OCI-LY7 (cell line): Measurements from ENCODE around the gene IRGM. TPM values are rescaled to one million over a fixed set of nuclear protein-coding genes. Genes with fewer than 3 reads are reported as not detected.

ENCODE experiments used
- BruUV-seq: library from RNA; stranded (reverse); fragments of 400-500 nt; replicated peaks from 2 replicates; lab custom pipeline; 2021; lab: Mats Ljungman, UMichigan
- CTCF ChIA-PET: fragments of 300-600 bp; sonication (Branson Sonifier 250); formaldehyde crosslinking; loops from one replicate; lab custom pipeline; 2022; ENCODE audit warnings: antibody characterized with exemption; ENCODE audit not compliant: unreplicated experiment; lab: Charles Lee
- POLR2A ChIA-PET: fragments of 300-600 bp; sonication (Branson Sonifier 250); formaldehyde crosslinking; loops from one replicate; lab custom pipeline; 2022; ENCODE audit warnings: antibody characterized with exemption; lab: Charles Lee
- DNase-seq: peaks from one replicate; pipeline ENCODE4 v3.0.0-alpha.2; 2015; ENCODE audit warnings: low spot score
- H2AFZ ChIP-seq: fragments of 200-600 bp; sonication (generic), shearing (Covaris generic); 2 replicates; pipeline ENCODE4 v1.6.1; 2014; ENCODE audit warnings: mild to moderate bottlenecking, antibody characterized with exemption, low read length, moderate library complexity
- H3K27ac ChIP-seq: fragments of 200-600 bp; sonication (generic); 2 replicates; pipeline ENCODE4 v1.5.1; 2014; ENCODE audit warnings: mixed run types, low read depth, mild to moderate bottlenecking, moderate library complexity, low read length, inconsistent platforms; ENCODE audit not compliant: poor library complexity, severe bottlenecking
- H3K36me3 ChIP-seq: fragments of 200-600 bp; sonication (generic); 2 replicates; pipeline ENCODE4 v1.6.1; 2014; ENCODE audit warnings: mild to moderate bottlenecking, antibody characterized with exemption, low read length, moderate library complexity, mixed read lengths; ENCODE audit not compliant: insufficient read depth
- H3K4me1 ChIP-seq: fragments of 200-600 bp; sonication (generic); 2 replicates; pipeline ENCODE4 v1.5.1; 2014; ENCODE audit warnings: mild to moderate bottlenecking, low read length; ENCODE audit not compliant: insufficient read depth, poor library complexity, severe bottlenecking
- H3K4me2 ChIP-seq: fragments of 200-600 bp; sonication (generic); 2 replicates; pipeline ENCODE4 v1.6.1; 2014; ENCODE audit warnings: mild to moderate bottlenecking, low read length
- H3K4me3 ChIP-seq: fragments of 200-600 bp; sonication (generic); 2 replicates; pipeline ENCODE4 v1.5.1; 2014; ENCODE audit warnings: mild to moderate bottlenecking, low read depth, low read length; ENCODE audit not compliant: poor library complexity, severe bottlenecking
- H3K79me2 ChIP-seq: fragments of 200-600 bp; sonication (generic); 2 replicates; pipeline ENCODE4 v1.6.1; 2016; ENCODE audit warnings: low read depth, mild to moderate bottlenecking, low read length, moderate library complexity, mixed read lengths; ENCODE audit not compliant: insufficient read depth
- H3K9me2 ChIP-seq: fragments of 200-600 bp; sonication (generic); 2 replicates; pipeline ENCODE4 v1.6.1; 2016; ENCODE audit warnings: mild to moderate bottlenecking, low read length, mixed read lengths; ENCODE audit not compliant: insufficient read depth
- H3K9me3 ChIP-seq: fragments of 200-600 bp; sonication (generic); 2 replicates; pipeline ENCODE4 v1.6.1; 2014; ENCODE audit warnings: mild to moderate bottlenecking, mixed run types, low read length, mixed read lengths
- H4K20me1 ChIP-seq: fragments of 200-600 bp; sonication (generic); 2 replicates; pipeline ENCODE4 v1.6.1; 2014; ENCODE audit warnings: mild to moderate bottlenecking, antibody characterized with exemption, low read length, moderate library complexity, mixed read lengths; ENCODE audit not compliant: insufficient read depth
- CTCF ChIP-seq: fragments of 200-600 bp; sonication (generic); conservative IDR thresholded peaks from 2 replicates; pipeline ENCODE4 v1.5.1; 2014; ENCODE audit warnings: mild to moderate bottlenecking, antibody characterized with exemption, low read length, moderate library complexity, mixed read lengths
- EZH2phosphoT487 ChIP-seq: fragments of 200-600 bp; sonication (generic); IDR thresholded peaks from 2 replicates; pipeline ENCODE4 v1.6.1; 2018; ENCODE audit warnings: low read depth, borderline replicate concordance, mild to moderate bottlenecking, mixed run types, antibody characterized with exemption, low read length, moderate library complexity, mixed read lengths
- intact Hi-C: fragments of 100-400 bp; cut with micrococcal nuclease; formaldehyde crosslinking; loops from one replicate; pipeline ENCODE4 v1.10.0; 2022; ENCODE audit not compliant: unreplicated experiment
- total RNA-seq, 2 experiments: library from RNA; depleted of rRNA in 1 of 2; stranded (reverse); fragments of >200 nt in 1 of 2; shearing (Covaris generic) in 1 of 2; gene quantifications; 2 replicates each; pipeline ENCODE4 v1.2.3, GENCODE V29; 2014 to 2022

Gene IRGM
- total RNA-seq, 2 experiments from 2014 or later, result not detected

- CTCF ChIA-PET, result no interaction called here
- intact Hi-C loops, result no loop called here
- Histone ChIP-seq H3K4me1 (no peaks in the 10 kb centered on the region), H3K27ac (no peak overlapping the region), H2AFZ (no peak overlapping the region), H4K20me1 (no peaks in the 10 kb centered on the region), H3K36me3 (no peaks in the 10 kb centered on the region), H3K79me2 (no peaks in the 10 kb centered on the region), H3K4me3 (no peak overlapping the region), H3K9me3 (peaks cover 50% of the 10 kb centered on the region), H3K4me2 (no peak overlapping the region), H3K9me2 (no peaks in the 10 kb centered on the region)
- no TSS peak for BruUV-seq
- DNase-seq, result no peak
- TF ChIP-seq EZH2phosphoT487, result no peak
- no peak for TF ChIP-seq CTCF
- POLR2A ChIA-PET, result no interaction called here
These were observed 49.4 kb downstream of the IRGM start for GRCh38 chr5:150895431-150896428.

Other genes with a start within 250 kb of the IRGM start
- gene SYNPO, start 205.9 kb upstream of the IRGM start, total RNA-seq (2014; rRNA removed; shearing (Covaris generic)), result not detected in 2 replicates
- 0.08 and 0.15 TPM in 2 replicates for gene SYNPO, start 205.9 kb upstream of the IRGM start, total RNA-seq (2022)
- gene MYOZ3, start 185.3 kb upstream of the IRGM start, total RNA-seq (2014; rRNA removed; shearing (Covaris generic)), result not detected in 2 replicates
- gene MYOZ3, start 185.3 kb upstream of the IRGM start, total RNA-seq (2022), result not detected in 2 replicates
- gene RBM22, start 145.5 kb upstream of the IRGM start, total RNA-seq (2014; rRNA removed; shearing (Covaris generic)), result 46.7 and 47.9 TPM in 2 replicates
- gene RBM22, start 145.5 kb upstream of the IRGM start, total RNA-seq (2022), result 45.6 and 46.8 TPM in 2 replicates
- 12.6 and 18.9 TPM in 2 replicates for gene DCTN4, start 87.5 kb upstream of the IRGM start, total RNA-seq (2014; rRNA removed; shearing (Covaris generic))
- gene DCTN4, start 87.5 kb upstream of the IRGM start, total RNA-seq (2022), result 22.4 and 28.3 TPM in 2 replicates
- not detected in 2 replicates for gene SMIM3, start 67.8 kb upstream of the IRGM start, total RNA-seq (2014; rRNA removed; shearing (Covaris generic))
- not detected in 2 replicates for gene SMIM3, start 67.8 kb upstream of the IRGM start, total RNA-seq (2022)
- not detected in 2 replicates for gene ZNF300, start 58.5 kb downstream of the IRGM start, total RNA-seq (2014; rRNA removed; shearing (Covaris generic))
- not detected in 2 replicates for gene ZNF300, start 58.5 kb downstream of the IRGM start, total RNA-seq (2022)
- gene GPX3, start 174.1 kb downstream of the IRGM start, total RNA-seq (2014; rRNA removed; shearing (Covaris generic)), result not detected in 2 replicates
- not detected in 2 replicates for gene GPX3, start 174.1 kb downstream of the IRGM start, total RNA-seq (2022)
- 51.4 and 55.9 TPM in 2 replicates for gene TNIP1, start 234.5 kb downstream of the IRGM start, total RNA-seq (2014; rRNA removed; shearing (Covaris generic))
- gene TNIP1, start 234.5 kb downstream of the IRGM start, total RNA-seq (2022), result 76.3 and 77.5 TPM in 2 replicates